K562 (cell line): ENCODE data around the gene CCDC9. TPM values are rescaled to one million over a fixed set of nuclear protein-coding genes. Genes with fewer than 3 reads are reported as not detected.

Experiments used
- ADNP ChIP-seq: fragments of 200-800 bp; sonication (Bioruptor generic); IDR thresholded peaks from 2 replicates; pipeline ENCODE4 v1.6.1; 2016; ENCODE audit warnings: missing genetic modification characterization, missing compliant biosample characterization
- CCAR2 ChIP-seq: fragments of 200-400 bp; formaldehyde crosslinking; IDR thresholded peaks from 2 replicates; pipeline ENCODE4 v1.6.1; 2017; ENCODE audit warnings: mild to moderate bottlenecking, low read depth, low read length
- ILK ChIP-seq: fragments of 450-650 bp; IDR thresholded peaks from 2 replicates; pipeline ENCODE4 v1.6.1; 2016; ENCODE audit warnings: missing genetic modification characterization, low read depth, mild to moderate bottlenecking, missing compliant biosample characterization, moderate library complexity, borderline replicate concordance
- NR2F6 ChIP-seq: fragments of 450-650 bp; formaldehyde crosslinking; IDR thresholded peaks from 2 replicates; pipeline ENCODE4 v1.4.0; 2020; ENCODE audit warnings: mild to moderate bottlenecking
- POLR2B ChIP-seq: fragments of 450-650 bp; IDR thresholded peaks from 2 replicates; pipeline ENCODE4 v1.6.1; 2018; ENCODE audit warnings: low read depth; ENCODE audit not compliant: partially characterized antibody
- RAD51 ChIP-seq: fragments of 450-650 bp; IDR thresholded peaks from 2 replicates; pipeline ENCODE4 v1.7.1; 2016; ENCODE audit warnings: low read depth, mild to moderate bottlenecking, borderline replicate concordance
- RBBP5 ChIP-seq: fragments of 200-600 bp; sonication (generic); IDR thresholded peaks from 2 replicates; pipeline ENCODE4 v1.6.1; 2012; ENCODE audit warnings: borderline replicate concordance, mild to moderate bottlenecking, low read length, control low read depth, inconsistent platforms; ENCODE audit not compliant: insufficient read depth, poor library complexity, severe bottlenecking
- RBM22 ChIP-seq: fragments of 200-400 bp; formaldehyde crosslinking; IDR thresholded peaks from 2 replicates; pipeline ENCODE4 v1.6.1; 2018; ENCODE audit warnings: low read length, low read depth; ENCODE audit not compliant: poor library complexity, severe bottlenecking
- RUNX1 ChIP-seq: sonication (generic); IDR thresholded peaks from 2 replicates; pipeline ENCODE4 v1.6.1; 2016; ENCODE audit warnings: antibody characterized with exemption, low read depth
- SIN3A ChIP-seq, 2 experiments: fragments of 150-350 bp in 1 of 2; IDR thresholded peaks; 2 replicates each; pipeline ENCODE4 v1.6.1; 2011 to 2016; ENCODE audit warnings: borderline replicate concordance in 2 of 2, low read depth in 2 of 2, low read length in 2 of 2, mild to moderate bottlenecking in 2 of 2, moderate library complexity in 2 of 2; ENCODE audit not compliant: control insufficient read depth in 1 of 2
- SIRT6 ChIP-seq: IDR thresholded peaks from one replicate; pipeline ENCODE4 v1.6.1; 2012; ENCODE audit warnings: low read depth, mild to moderate bottlenecking, control low read depth, inconsistent platforms, low read length, moderate library complexity
- SREBF2 ChIP-seq: sonication (generic); formaldehyde crosslinking; IDR thresholded peaks from 2 replicates; pipeline ENCODE4 v1.4.0; 2020; ENCODE audit warnings: mild to moderate bottlenecking, missing genetic modification reagents
- TAF15 ChIP-seq: fragments of 200-400 bp; formaldehyde crosslinking; IDR thresholded peaks from 2 replicates; pipeline ENCODE4 v1.6.1; 2017; ENCODE audit warnings: mild to moderate bottlenecking, low read depth, low read length, moderate library complexity
- ZC3H4 ChIP-seq: sonication (generic); formaldehyde crosslinking; IDR thresholded peaks from 2 replicates; pipeline ENCODE4 v1.9.0; 2021; ENCODE audit warnings: missing genetic modification reagents, borderline replicate concordance
- ZNF507 ChIP-seq: conservative IDR thresholded peaks from 2 replicates; pipeline ENCODE4 v1.6.1; 2017; ENCODE audit warnings: missing genetic modification characterization, missing compliant biosample characterization
- ZNF785 ChIP-seq: fragments of 250-450 bp; sonication (Bioruptor Pico); IDR thresholded peaks from 2 replicates; pipeline ENCODE4 v1.4.0; 2020; ENCODE audit warnings: mild to moderate bottlenecking
- ZNF79 ChIP-seq: fragments of 250-450 bp; sonication (Bioruptor Pico); IDR thresholded peaks from 2 replicates; pipeline ENCODE4 v1.4.0; 2020; ENCODE audit warnings: low read depth, mild to moderate bottlenecking, moderate library complexity
- polyA plus RNA-seq, 8 experiments: library from polyadenylated mRNA; depleted of rRNA in 4 of 8; stranded (reverse) in 5 of 8; unstranded in 3 of 8; fragments of >200 nt; fragmentation: Nextera tagmentation in 2 of 8; fragmentation: Illumina TruSeq in 1 of 8; extraction: Ambion mirVana in 2 of 8; extraction: Trizol in 1 of 8; gene quantifications; 2 replicates each; pipeline versions ENCODE4 v1.2.1 to v1.2.3, GENCODE V29; 2011 to 2014; ENCODE audit warnings: inconsistent platforms in 1 of 8, missing spikeins in 1 of 8
- total RNA-seq, 7 experiments: library from RNA; depleted of rRNA in 6 of 7; stranded (reverse); fragments of >200 nt in 6 of 7; fragmentation: Illumina TruSeq in 2 of 7; extraction: Trizol in 2 of 7; gene quantifications; 2 replicates each; pipeline versions ENCODE4 v1.2.1 to v1.2.3, GENCODE V29; 2011 to 2021; ENCODE audit warnings: low replicate concordance in 1 of 7
- TF ChIP-seq, protein P1 (sequence below): fragments of 250-450 bp; sonication (Bioruptor Pico); IDR thresholded peaks from 2 replicates; pipeline ENCODE4 v1.8.0; 2022; ENCODE audit warnings: moderate library complexity, mild to moderate bottlenecking, inconsistent platforms
- TF ChIP-seq, protein P2 (sequence below): fragments of 250-450 bp; sonication (Bioruptor Pico); IDR thresholded peaks from 2 replicates; pipeline ENCODE4 v1.5.1; 2021; ENCODE audit warnings: mild to moderate bottlenecking
- TF ChIP-seq, protein P3 (sequence below): fragments of 200-800 bp; sonication (Bioruptor generic); IDR thresholded peaks from 2 replicates; pipeline ENCODE4 v1.6.1; 2016; ENCODE audit warnings: missing genetic modification characterization, missing compliant biosample characterization

CCDC9 gene
- total and polyA plus RNA-seq, 9 of the 15 experiments (the other 6 are each of a cell fraction or from before 2014, with no cell fraction given) = 0.23 to 38.6 (median 8.4) TPM

DNA sequence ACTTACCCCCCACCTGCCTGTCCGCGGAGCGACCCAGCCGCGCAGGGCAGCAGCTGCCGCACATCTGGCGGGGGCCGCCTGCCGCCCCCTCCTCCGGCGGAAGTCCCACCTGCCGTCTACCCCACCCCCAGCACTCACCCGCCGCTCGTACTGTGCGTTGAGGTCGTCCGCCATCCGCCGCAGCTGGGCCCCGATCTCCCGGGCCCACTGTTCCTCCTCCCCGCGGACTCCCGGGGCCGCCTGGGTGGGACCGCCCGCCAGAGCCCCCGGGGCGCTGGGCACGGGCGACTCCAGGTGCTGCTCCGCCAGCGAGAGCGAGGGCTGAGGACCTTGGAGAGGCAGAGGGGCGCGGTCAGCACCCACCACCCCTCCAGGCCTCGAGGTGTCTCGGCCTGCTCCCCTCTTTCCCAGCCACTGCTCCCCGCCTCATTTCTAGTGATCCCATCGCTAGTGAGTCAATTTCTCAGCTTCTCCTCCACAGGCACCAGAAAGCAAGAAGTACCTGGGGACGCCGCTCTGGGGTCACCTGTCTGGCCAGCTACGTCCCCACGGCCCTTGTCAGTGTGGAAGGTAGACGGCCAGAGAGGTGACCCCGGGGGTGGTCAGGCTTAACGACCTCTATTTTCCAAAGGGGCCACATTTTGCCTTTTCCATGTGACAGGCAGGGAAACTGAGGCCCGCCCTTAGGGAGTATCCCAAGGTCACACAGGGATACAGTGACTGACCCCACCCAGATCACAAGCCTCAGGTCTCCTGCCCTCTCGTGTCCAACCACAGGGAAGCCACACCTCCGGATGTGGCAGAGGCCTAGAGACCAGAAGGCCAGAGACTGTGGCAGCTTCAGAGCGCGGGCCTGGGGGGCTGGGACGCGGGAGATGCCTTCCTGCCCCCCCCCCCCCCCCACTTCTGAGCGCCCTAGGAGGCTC is 29.6 kb upstream of the CCDC9 start (continued):
- TF ChIP-seq RAD51 (0 out of 2 replicates have a peak, but pooled peaks have one; percentile 33), CCAR2 (no peak), ZNF79 (CRISPR knock-in tag) (peak; percentile 67; the same call in 1 of the 2 replicates), ZNF785 (CRISPR knock-in tag) (no peak), RBM22 (peak; percentile 100), POLR2B (peak; percentile 92), SREBF2 (CRISPR knock-in tag) (no peak), RBBP5 (peak; percentile 22), TAF15 (no peak), SIRT6 (peak; percentile 96), RUNX1 (no peak; the same call in 1 of the 2 replicates), ADNP (tag) (no peak), ZC3H4 (peak; percentile 100), SIN3A (IDR thresholded peaks at IDR 0.05; ENCODE audit: borderline replicate concordance in 2 of 2, control insufficient read depth in 1 of 2, low read depth in 2 of 2, low read length in 2 of 2) (peak in 1 of 2 experiments; percentile 43; a peak in 2 of 4 replicates), ILK (tag) (no peak), ZNF507 (tag) (no peak), NR2F6 (CRISPR knock-in tag) (no peak)
- TF ChIP-seq, protein P1, sequence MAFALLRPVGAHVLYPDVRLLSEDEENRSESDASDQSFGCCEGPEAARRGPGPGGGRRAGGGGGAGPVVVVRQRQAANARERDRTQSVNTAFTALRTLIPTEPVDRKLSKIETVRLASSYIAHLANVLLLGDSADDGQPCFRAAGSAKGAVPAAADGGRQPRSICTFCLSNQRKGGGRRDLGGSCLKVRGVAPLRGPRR (CRISPR knock-in tag) = no peak
- TF ChIP-seq, protein P2, sequence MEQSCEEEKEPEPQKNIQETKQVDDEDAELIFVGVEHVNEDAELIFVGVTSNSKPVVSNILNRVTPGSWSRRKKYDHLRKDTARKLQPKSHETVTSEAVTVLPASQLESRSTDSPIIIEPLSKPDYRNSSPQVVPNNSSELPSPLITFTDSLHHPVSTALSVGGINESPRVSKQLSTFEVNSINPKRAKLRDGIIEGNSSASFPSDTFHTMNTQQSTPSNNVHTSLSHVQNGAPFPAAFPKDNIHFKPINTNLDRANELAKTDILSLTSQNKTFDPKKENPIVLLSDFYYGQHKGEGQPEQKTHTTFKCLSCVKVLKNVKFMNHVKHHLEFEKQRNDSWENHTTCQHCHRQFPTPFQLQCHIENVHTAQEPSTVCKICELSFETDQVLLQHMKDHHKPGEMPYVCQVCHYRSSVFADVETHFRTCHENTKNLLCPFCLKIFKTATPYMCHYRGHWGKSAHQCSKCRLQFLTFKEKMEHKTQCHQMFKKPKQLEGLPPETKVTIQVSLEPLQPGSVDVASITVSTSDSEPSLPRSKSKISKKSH (CRISPR knock-in tag) = no peak
- TF ChIP-seq, protein P3, sequence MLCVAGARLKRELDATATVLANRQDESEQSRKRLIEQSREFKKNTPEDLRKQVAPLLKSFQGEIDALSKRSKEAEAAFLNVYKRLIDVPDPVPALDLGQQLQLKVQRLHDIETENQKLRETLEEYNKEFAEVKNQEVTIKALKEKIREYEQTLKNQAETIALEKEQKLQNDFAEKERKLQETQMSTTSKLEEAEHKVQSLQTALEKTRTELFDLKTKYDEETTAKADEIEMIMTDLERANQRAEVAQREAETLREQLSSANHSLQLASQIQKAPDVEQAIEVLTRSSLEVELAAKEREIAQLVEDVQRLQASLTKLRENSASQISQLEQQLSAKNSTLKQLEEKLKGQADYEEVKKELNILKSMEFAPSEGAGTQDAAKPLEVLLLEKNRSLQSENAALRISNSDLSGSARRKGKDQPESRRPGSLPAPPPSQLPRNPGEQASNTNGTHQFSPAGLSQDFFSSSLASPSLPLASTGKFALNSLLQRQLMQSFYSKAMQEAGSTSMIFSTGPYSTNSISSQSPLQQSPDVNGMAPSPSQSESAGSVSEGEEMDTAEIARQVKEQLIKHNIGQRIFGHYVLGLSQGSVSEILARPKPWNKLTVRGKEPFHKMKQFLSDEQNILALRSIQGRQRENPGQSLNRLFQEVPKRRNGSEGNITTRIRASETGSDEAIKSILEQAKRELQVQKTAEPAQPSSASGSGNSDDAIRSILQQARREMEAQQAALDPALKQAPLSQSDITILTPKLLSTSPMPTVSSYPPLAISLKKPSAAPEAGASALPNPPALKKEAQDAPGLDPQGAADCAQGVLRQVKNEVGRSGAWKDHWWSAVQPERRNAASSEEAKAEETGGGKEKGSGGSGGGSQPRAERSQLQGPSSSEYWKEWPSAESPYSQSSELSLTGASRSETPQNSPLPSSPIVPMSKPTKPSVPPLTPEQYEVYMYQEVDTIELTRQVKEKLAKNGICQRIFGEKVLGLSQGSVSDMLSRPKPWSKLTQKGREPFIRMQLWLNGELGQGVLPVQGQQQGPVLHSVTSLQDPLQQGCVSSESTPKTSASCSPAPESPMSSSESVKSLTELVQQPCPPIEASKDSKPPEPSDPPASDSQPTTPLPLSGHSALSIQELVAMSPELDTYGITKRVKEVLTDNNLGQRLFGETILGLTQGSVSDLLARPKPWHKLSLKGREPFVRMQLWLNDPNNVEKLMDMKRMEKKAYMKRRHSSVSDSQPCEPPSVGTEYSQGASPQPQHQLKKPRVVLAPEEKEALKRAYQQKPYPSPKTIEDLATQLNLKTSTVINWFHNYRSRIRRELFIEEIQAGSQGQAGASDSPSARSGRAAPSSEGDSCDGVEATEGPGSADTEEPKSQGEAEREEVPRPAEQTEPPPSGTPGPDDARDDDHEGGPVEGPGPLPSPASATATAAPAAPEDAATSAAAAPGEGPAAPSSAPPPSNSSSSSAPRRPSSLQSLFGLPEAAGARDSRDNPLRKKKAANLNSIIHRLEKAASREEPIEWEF = peak; percentile 29
